ENCODE results near the gene H3-3A. TPM values are rescaled to one million over a fixed set of nuclear protein-coding genes. Genes with fewer than 3 reads are reported as not detected.

The H3-3A gene
- total RNA-seq, 3 donors from 2014 or later: 466 to 839 (median 627) TPM

DNA sequence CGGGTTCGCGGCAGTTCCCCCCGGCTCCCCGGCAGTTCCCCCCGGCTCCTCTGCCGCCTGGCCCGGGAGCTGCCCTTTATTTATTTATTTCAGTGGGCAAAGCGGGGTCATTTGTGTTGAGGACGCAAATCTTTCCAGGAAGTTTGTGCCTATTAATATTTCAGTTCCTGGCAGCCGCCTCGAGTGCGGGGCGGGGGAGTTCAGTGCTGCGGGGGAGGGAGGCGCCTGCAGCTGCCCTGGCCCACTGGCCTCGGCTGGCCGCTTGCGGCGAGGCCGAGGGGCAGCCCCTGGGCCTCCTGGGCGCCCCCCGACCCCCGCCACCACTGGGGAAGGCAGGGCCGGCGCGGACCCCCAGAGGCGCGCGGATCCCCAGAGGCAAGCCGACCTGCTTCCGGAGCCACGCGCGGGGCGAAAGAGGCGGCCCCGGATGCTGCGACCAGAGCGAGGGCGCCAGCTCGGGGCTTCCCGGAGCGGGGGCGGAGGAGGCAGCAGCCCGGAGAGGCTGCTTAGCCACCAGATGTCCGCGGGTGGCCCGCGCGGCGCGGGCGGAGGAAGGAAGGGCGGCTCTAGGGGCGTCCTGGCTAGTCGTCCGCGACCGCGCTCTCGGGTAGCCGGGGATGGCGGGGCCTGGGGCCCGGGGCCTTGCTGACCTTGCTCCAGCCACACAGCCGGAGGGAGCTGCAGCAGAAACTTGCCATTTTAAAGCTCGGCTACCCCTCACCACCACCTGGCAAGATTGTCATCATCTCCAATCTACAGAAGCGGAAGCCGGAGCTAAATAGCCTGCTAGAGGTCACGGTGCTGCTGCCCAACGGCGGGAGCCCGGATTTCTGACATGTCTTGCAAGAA is 48.0 kb downstream of the H3-3A start:
- intact Hi-C loops (cut with DNase I, micrococcal nuclease): no loop called here
- TF ChIP-seq CTCF (IDR thresholded peaks at IDR 0.05): no peak
- ATAC-seq: peak; percentile 73

GRCh38 chr1:226111098-226111882 is 48.8 kb downstream of the H3-3A start:
- DNase-seq: peak in 1 of 3 donors; percentile 44
- TF ChIP-seq CTCF (IDR thresholded peaks at IDR 0.05): no peak
- Histone ChIP-seq H3K36me3 (ENCODE audit: low read depth) (no peaks in the 10 kb centered on the region), H3K4me1 (ENCODE audit: low read depth) (peaks cover 20% of the 10 kb centered on the region), H3K4me3 (no peak overlapping the region), H3K9me3 (no peaks in the 10 kb centered on the region)
- no peak for ATAC-seq
- intact Hi-C loops (cut with DNase I, micrococcal nuclease): no loop called here

More for the DNA sequence above, 48.0 kb downstream of the H3-3A start:
- Histone ChIP-seq H3K4me3 (peak overlapping the region; percentile 50), H3K9me3 (no peaks in the 10 kb centered on the region), H3K4me1 (ENCODE audit: low read depth) (peaks cover 20% of the 10 kb centered on the region), H3K36me3 (ENCODE audit: low read depth) (no peaks in the 10 kb centered on the region)
- peak; percentile 67 to 86 (median 81) for DNase-seq

GRCh38 chr1:226111883-226112261 is 49.4 kb downstream of the H3-3A start:
- ATAC-seq: no peak
- H3K9me3 ChIP-seq: no peaks in the 10 kb centered on the region
- no peak for DNase-seq
- H3K4me1 ChIP-seq (ENCODE audit: low read depth): peaks cover 20% of the 10 kb centered on the region
- TF ChIP-seq CTCF (IDR thresholded peaks at IDR 0.05): no peak
- no peaks in the 10 kb centered on the region for H3K36me3 ChIP-seq (ENCODE audit: low read depth)
- intact Hi-C loops (cut with DNase I, micrococcal nuclease): no loop called here
- no peak overlapping the region for H3K4me3 ChIP-seq

- no peak for TF ChIP-seq CTCF (IDR thresholded peaks at IDR 0.05)
- no peaks in the 10 kb centered on the region for H3K36me3 ChIP-seq (ENCODE audit: low read depth)
- no peak overlapping the region for H3K4me3 ChIP-seq
- no peak for DNase-seq
- intact Hi-C loops (cut with DNase I, micrococcal nuclease): no loop called here
- ATAC-seq: no peak
- peaks cover 20% of the 10 kb centered on the region for H3K4me1 ChIP-seq (ENCODE audit: low read depth)
- H3K9me3 ChIP-seq: no peaks in the 10 kb centered on the region
Measured at GRCh38 chr1:226112626-226113025, 50.1 kb downstream of the H3-3A start.

DNA sequence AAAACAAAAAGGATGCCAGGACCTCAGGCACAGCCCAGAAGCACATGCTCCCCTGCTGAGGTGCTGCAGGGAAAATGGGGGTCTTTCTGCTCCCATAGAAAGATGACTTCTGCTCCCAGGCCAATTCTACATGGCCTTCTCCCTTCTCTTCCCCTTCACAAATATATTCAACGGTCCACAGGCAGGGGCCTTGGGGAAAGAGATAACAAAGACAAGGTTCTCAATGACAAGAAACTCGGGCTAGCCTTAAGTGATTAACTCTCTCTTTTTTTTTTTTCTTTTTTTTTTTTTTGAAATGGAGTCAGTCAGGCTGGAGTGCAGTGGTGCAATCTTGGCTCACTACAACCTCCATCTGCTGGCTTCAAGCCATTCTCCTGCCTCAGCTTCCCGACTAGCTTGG is 54.2 kb downstream of the H3-3A start:
- intact Hi-C loops (cut with DNase I, micrococcal nuclease): no loop called here
- DNase-seq (no peak), ATAC-seq (no peak)

More for the DNA sequence above, 54.2 kb downstream of the H3-3A start:
- no peaks in the 10 kb centered on the region for H3K9me3 ChIP-seq
- no peak for TF ChIP-seq CTCF (IDR thresholded peaks at IDR 0.05)
- no peaks in the 10 kb centered on the region for H3K36me3 ChIP-seq (ENCODE audit: low read depth)
- peaks cover 6% of the 10 kb centered on the region for H3K4me1 ChIP-seq (ENCODE audit: low read depth)
- H3K4me3 ChIP-seq: no peak overlapping the region
